Endothelial cell of umbilical vein (primary cell): Measurements from ENCODE around the gene OR5A2. TPM values are rescaled to one million over a fixed set of nuclear protein-coding genes. Genes with fewer than 3 reads are reported as not detected.

ENCODE experiments used
- Bru-seq: library from RNA; stranded (reverse); fragments of 400-500 nt; gene quantifications from one replicate; lab custom pipeline; 2021; lab: Mats Ljungman, UMichigan
- BruChase-seq, 2 experiments: library from RNA; stranded (reverse); fragments of 400-500 nt; gene quantifications; one replicate each; lab custom pipeline; 2021; lab: Mats Ljungman, UMichigan
- BruUV-seq: library from RNA; stranded (reverse); fragments of 400-500 nt; replicated peaks from 2 replicates; lab custom pipeline; 2021; lab: Mats Ljungman, UMichigan
- CTCF ChIA-PET: fragments of 300-600, 350-600 bp; sonication (Branson Sonifier 250); formaldehyde crosslinking; loops from one replicate; lab custom pipeline; 2021; ENCODE audit warnings: antibody characterized with exemption, inconsistent platforms; lab: Charles Lee
- POLR2A ChIA-PET: fragments of 300-600, 350-600 bp; sonication (Branson Sonifier 250); formaldehyde crosslinking; loops from one replicate; lab custom pipeline; 2021; ENCODE audit warnings: antibody characterized with exemption, inconsistent platforms; lab: Charles Lee
- DNase-seq: peaks from one replicate; pipeline ENCODE4 v3.0.0-alpha.2; 2011; ENCODE audit warnings: low read depth, low spot score
- FAIRE-seq: peaks from 2 replicates; lab custom pipeline; 2011; peaks lifted over from hg19 to GRCh38; lab: Jason Lieb, UNC
- H2AFZ ChIP-seq: 2 replicates; pipeline ENCODE4 v1.6.0; 2012; ENCODE audit warnings: low read depth, low read length, control low read depth, inconsistent platforms
- H3K27ac ChIP-seq: 2 replicates; pipeline ENCODE4 v1.5.1; 2011; ENCODE audit warnings: low read depth, mild to moderate bottlenecking, control low read depth, low read length, moderate library complexity; ENCODE audit not compliant: insufficient read depth
- H3K27me3 ChIP-seq, 2 experiments: 2 replicates each; pipeline versions ENCODE4 v1.6.0 to v1.6.1; 2011; ENCODE audit warnings: low read length in 2 of 2, mixed read lengths in 1 of 2; ENCODE audit not compliant: control insufficient read depth in 2 of 2, insufficient read depth in 2 of 2
- H3K36me3 ChIP-seq, 2 experiments: 2 replicates in 1 of 2; 3 replicates in 1 of 2; pipeline ENCODE4 v1.5.1; 2011; ENCODE audit warnings: low read length in 2 of 2, mild to moderate bottlenecking in 1 of 2, moderate library complexity in 1 of 2; ENCODE audit not compliant: control insufficient read depth in 2 of 2, insufficient read depth in 2 of 2; ENCODE audit errors: extremely low read depth in 1 of 2
- H3K4me1 ChIP-seq: 3 replicates; pipeline ENCODE4 v1.5.1; 2011; ENCODE audit warnings: mild to moderate bottlenecking, low read length; ENCODE audit not compliant: control insufficient read depth, insufficient read depth; ENCODE audit errors: extremely low read depth
- H3K4me2 ChIP-seq: 2 replicates; pipeline ENCODE4 v1.6.1; 2011; ENCODE audit warnings: low read length, control low read depth, mixed read lengths; ENCODE audit not compliant: insufficient read depth
- H3K4me3 ChIP-seq, 3 experiments: fragments of 200-600 bp in 1 of 3; sonication (generic), shearing (Covaris generic) in 1 of 3; replicated peaks in 1 of 3; 2 replicates each; pipeline ENCODE4 v1.5.1; 2011 to 2016; ENCODE audit warnings: control low read depth in 3 of 3, low read length in 3 of 3, mild to moderate bottlenecking in 2 of 3, inconsistent platforms in 1 of 3, low read depth in 1 of 3, moderate library complexity in 1 of 3; ENCODE audit not compliant: insufficient read depth in 1 of 3
- H3K79me2 ChIP-seq: 2 replicates; pipeline ENCODE4 v1.6.0; 2012; ENCODE audit warnings: low read length, inconsistent platforms; ENCODE audit not compliant: control insufficient read depth, insufficient read depth
- H3K9ac ChIP-seq: replicated peaks from 2 replicates; pipeline ENCODE3; 2011; ENCODE audit warnings: low read length, control low read depth; ENCODE audit not compliant: insufficient read depth; ENCODE audit errors: extremely low read depth
- H3K9me1 ChIP-seq: replicated peaks from 3 replicates; pipeline ENCODE4 v1.6.0; 2011; ENCODE audit warnings: mild to moderate bottlenecking, low read length; ENCODE audit not compliant: control insufficient read depth, insufficient read depth; ENCODE audit errors: extremely low read depth
- H3K9me3 ChIP-seq: replicated peaks from 2 replicates; pipeline ENCODE4 v1.5.1; 2012; ENCODE audit warnings: low read length, inconsistent platforms; ENCODE audit not compliant: control insufficient read depth, insufficient read depth
- H4K20me1 ChIP-seq: replicated peaks from 2 replicates; pipeline ENCODE3; 2011; ENCODE audit warnings: mild to moderate bottlenecking, low read length; ENCODE audit not compliant: control insufficient read depth, insufficient read depth; ENCODE audit errors: extremely low read depth
- CTCF ChIP-seq, 2 donors: IDR thresholded peaks; 1 replicate in 1 of 2; 2 replicates in 1 of 2; pipeline ENCODE4 v1.5.1; 2011; ENCODE audit warnings: low read length in 2 of 2, mild to moderate bottlenecking in 2 of 2, moderate library complexity in 2 of 2, control low read depth in 1 of 2, inconsistent platforms in 1 of 2, low read depth in 1 of 2; ENCODE audit not compliant: insufficient read depth in 1 of 2; ENCODE audit errors: extremely low read depth in 1 of 2
- EZH2 ChIP-seq: IDR thresholded peaks from 2 replicates; pipeline ENCODE4 v1.6.1; 2012; ENCODE audit warnings: borderline replicate concordance, low read depth, mild to moderate bottlenecking, moderate library complexity, low read length, inconsistent platforms; ENCODE audit not compliant: severe bottlenecking
- FOS ChIP-seq: IDR thresholded peaks from 2 replicates; pipeline ENCODE4 v1.6.1; 2011; ENCODE audit warnings: mild to moderate bottlenecking, low read length, moderate library complexity, borderline replicate concordance; ENCODE audit not compliant: insufficient read depth
- GATA2 ChIP-seq: IDR thresholded peaks from 2 replicates; pipeline ENCODE4 v1.7.0; 2011; ENCODE audit warnings: low read depth, mild to moderate bottlenecking, moderate library complexity, mixed read lengths, low read length; ENCODE audit not compliant: insufficient read length, insufficient read depth
- JUN ChIP-seq: IDR thresholded peaks from 2 replicates; pipeline ENCODE4 v1.6.1; 2011; ENCODE audit warnings: borderline replicate concordance, low read depth; ENCODE audit not compliant: insufficient read length, insufficient read depth
- MAX ChIP-seq: IDR thresholded peaks from 2 replicates; pipeline ENCODE4 v1.6.1; 2011; ENCODE audit not compliant: insufficient read depth, insufficient read length
- MYC ChIP-seq: IDR thresholded peaks from one replicate; pipeline ENCODE4 v1.6.1; 2011; ENCODE audit warnings: mild to moderate bottlenecking, low read depth, low read length
- POLR2A ChIP-seq: IDR thresholded peaks from 2 replicates; pipeline ENCODE4 v1.6.1; 2012; ENCODE audit warnings: low read depth, mild to moderate bottlenecking, control low read depth, low read length
- POLR2AphosphoS5 ChIP-seq: IDR thresholded peaks from 2 replicates; pipeline ENCODE4 v1.6.1; 2012; ENCODE audit warnings: low read depth, mild to moderate bottlenecking, control low read depth, low read length, moderate library complexity; ENCODE audit not compliant: insufficient read depth
- dilution Hi-C: fragments of 300-500 bp; cut with MboI; formaldehyde crosslinking; loops from one replicate; pipeline ENCODE4 v1.15.0; 2019; ENCODE audit warnings: low sequenced_read_pairs; ENCODE audit not compliant: extremely low pct_ligation_motif_present
- intact Hi-C: fragments of 100-400 bp; cut with micrococcal nuclease; formaldehyde crosslinking; loops from one replicate; pipeline ENCODE4 v1.10.0; 2022
- long read RNA-seq: library from polyadenylated mRNA; stranded (forward); transcript quantifications from one replicate; pipeline ENCODE4 v2.0.0, GENCODE V29; 2021
- polyA minus RNA-seq, 3 experiments: library from RNA; depleted of rRNA, polyadenylated mRNA; stranded (reverse); fragments of >200 nt; gene quantifications; 1 replicate in 1 of 3; 2 replicates in 2 of 3; pipeline ENCODE4 v1.2.3, GENCODE V29; 2011
- polyA plus RNA-seq, 4 experiments: library from polyadenylated mRNA; depleted of rRNA in 3 of 4; stranded (reverse) in 3 of 4; unstranded in 1 of 4; fragments of >200 nt; gene quantifications; 2 replicates each; pipeline versions ENCODE4 v1.2.1 to v1.2.3, GENCODE V29; 2011 to 2012; ENCODE audit warnings: missing spikeins in 1 of 4
- total RNA-seq: library from RNA; stranded (reverse); gene quantifications from 2 replicates; pipeline ENCODE4 v1.2.3, GENCODE V29; 2021

The OR5A2 gene
- total RNA-seq (not detected in 2 replicates), polyA plus RNA-seq (not detected in 2 replicates), polyA minus RNA-seq (not detected in 2 replicates), Bru-seq, nascent RNA (not detected), BruChase-seq, experiment 1, labeled RNA remaining after a 6-hour chase (not detected), BruChase-seq, experiment 2, labeled RNA remaining after a 2-hour chase (not detected)
- polyA plus RNA-seq (2011; cell fraction: cytosol; rRNA removed): not detected in 2 replicates
- polyA plus RNA-seq (2011; cell fraction: nucleus; rRNA removed): not detected in 2 replicates
- not detected in 2 replicates for polyA plus RNA-seq (2012)
- polyA minus RNA-seq (2011; cell fraction: cytosol; rRNA and poly(A)+ RNA removed): not detected
- not detected in 2 replicates for polyA minus RNA-seq (2011; cell fraction: nucleus; rRNA and poly(A)+ RNA removed)
- long read RNA-seq: 0 reads

- Histone ChIP-seq H3K9me3 (no peaks in the 10 kb centered on the region), H3K36me3 (no peaks in the 10 kb centered on the region), H3K27me3 (peaks cover 0 to 2% of the 10 kb centered on the region in 2 experiments), H3K4me1 (no peaks in the 10 kb centered on the region), H4K20me1 (no peaks in the 10 kb centered on the region), H3K27ac (no peak within 1 kb of the TSS), H3K9me1 (no peaks in the 10 kb centered on the region), H3K79me2 (no peaks in the 10 kb centered on the region), H3K4me3 (no peak within 1 kb of the TSS), H3K4me2 (no peak within 1 kb of the TSS), H2AFZ (no peak within 1 kb of the TSS), H3K9ac (no peak within 1 kb of the TSS)
- POLR2A ChIA-PET: no interaction called here
- CTCF ChIA-PET: interaction anchor here (1.1 to 1.3 kb wide), 2 partner anchors 24 to 255 kb away, joined by 3 read pairs; partner anchors contain the start of gene DTX4
- BruUV-seq: no TSS peak
- FAIRE-seq (no peak), DNase-seq (no peak)
- dilution Hi-C loops: no loop called here
- TF ChIP-seq POLR2A (no peak), CTCF (IDR thresholded peaks at IDR 0.05; ENCODE audit: extremely low read depth in 1 of 2, insufficient read depth in 1 of 2, low read depth in 1 of 2, low read length in 2 of 2) (no peak), POLR2AphosphoS5 (no peak), MYC (no peak), EZH2 (no peak), JUN (no peak), MAX (no peak), GATA2 (no peak), FOS (no peak)
- intact Hi-C loops: no loop called here
Observed at GRCh38 chr11:59426361-59427067, at the start of gene OR5A2. TSS of gene OR5A2 (minus strand) at chr11:59426413. CDS start at chr11:59422953, 3,460 bp downstream.
